Small intestine (tissue), 16 donors: ENCODE measurements around the gene ENPP1. TPM values are rescaled to one million over a fixed set of nuclear protein-coding genes. Genes with fewer than 3 reads are reported as not detected.

Experiments used
- DNase-seq, 2 donors: peaks; one replicate each; pipeline versions ENCODE4 v3.0.0 to v3.0.0-alpha.2; 2013
- FAIRE-seq: peaks from 2 replicates; lab custom pipeline; 2012; peaks lifted over from hg19 to GRCh38; lab: Jason Lieb, UNC
- H3K27ac ChIP-seq, 3 donors: one replicate each; pipeline ENCODE4 v1.5.1; 2013; ENCODE audit warnings: low read length in 2 of 3, mild to moderate bottlenecking in 2 of 3, control low read depth in 1 of 3, inconsistent platforms in 1 of 3, low read depth in 1 of 3, moderate library complexity in 1 of 3
- H3K27me3 ChIP-seq, 3 donors: one replicate each; pipeline ENCODE4 v1.6.1; 2013; ENCODE audit warnings: low read length in 3 of 3, inconsistent platforms in 1 of 3; ENCODE audit not compliant: control insufficient read depth in 3 of 3, insufficient read depth in 3 of 3
- H3K36me3 ChIP-seq, 3 donors: one replicate each; pipeline ENCODE4 v1.6.1; 2013; ENCODE audit warnings: low read length in 3 of 3, inconsistent platforms in 1 of 3, low read depth in 1 of 3, mild to moderate bottlenecking in 1 of 3, moderate library complexity in 1 of 3; ENCODE audit not compliant: control insufficient read depth in 3 of 3, insufficient read depth in 2 of 3
- H3K4me1 ChIP-seq, 3 donors: one replicate each; pipeline ENCODE4 v1.6.1; 2013; ENCODE audit warnings: low read length in 2 of 3, inconsistent platforms in 1 of 3, low read depth in 1 of 3, mild to moderate bottlenecking in 1 of 3, moderate library complexity in 1 of 3; ENCODE audit not compliant: control insufficient read depth in 3 of 3, insufficient read depth in 2 of 3
- H3K4me3 ChIP-seq, 3 donors: one replicate each; pipeline ENCODE4 v1.5.1; 2013; ENCODE audit warnings: low read length in 3 of 3, control low read depth in 1 of 3, inconsistent platforms in 1 of 3, low read depth in 1 of 3, mild to moderate bottlenecking in 1 of 3, moderate library complexity in 1 of 3
- H3K9me3 ChIP-seq, 2 donors: one replicate each; pipeline ENCODE4 v1.6.1; 2013; ENCODE audit warnings: low read depth in 1 of 2, low read length in 1 of 2; ENCODE audit not compliant: control insufficient read depth in 2 of 2, insufficient read depth in 1 of 2
- WGBS, 3 donors: extraction: QIAGEN DNeasy Blood & Tissue Kit; methylation state at CpG; one replicate each; pipeline ENCODE4 v1.1.7; 2013; 5-methylcytosine and 5-hydroxymethylcytosine counted together
- long read RNA-seq, 10 donors: transcript quantifications; one replicate each; lab custom pipeline, GENCODE V29; 2026
- polyA plus RNA-seq, 4 donors: library from polyadenylated mRNA; stranded (reverse) in 3 of 4; unstranded in 1 of 4; fragments of 200-250 nt in 3 of 4; fragments of 120-200 nt in 1 of 4; gene quantifications; one replicate each; pipeline versions ENCODE4 v1.2.1 to v1.2.3, GENCODE V29; 2013
- donor health status: healthy with polysubstance abuse.
- donor health status: control.
- donor health status: control.
- donor health status: Bipolar disorder and iron deficiency.
- donor health status: healthy.

The ENPP1 gene
- 10 to 100 TPM in 1 of 4 donors, 1 to 10 TPM in 1, under 1 TPM in 2; 0.57 to 11.4 (median 1.1) TPM for polyA plus RNA-seq
- long read RNA-seq, donor 1, partial matches to known transcripts, result 0 of 1 reads
- long read RNA-seq, donor 1, other reads (novel, unspliced or antisense), result 0 of 1 reads
- long read RNA-seq, donor 2, result 0 reads
- long read RNA-seq, donor 3, result 0 reads
- long read RNA-seq, donor 4, result 0 reads
- long read RNA-seq, donor 5, partial matches to known transcripts, result 0 of 1 reads
- long read RNA-seq, donor 5, other reads (novel, unspliced or antisense), result 0 of 1 reads
- long read RNA-seq, donor 6, result 0 reads
- long read RNA-seq, donor 7, partial matches to known transcripts, result 54 of 125 reads
- long read RNA-seq, donor 7, other reads (novel, unspliced or antisense), result 71 of 125 reads
- long read RNA-seq, donor 8, result 0 reads
- long read RNA-seq, donor 9, result 0 reads
- long read RNA-seq, donor 10, result 0 reads

DNA sequence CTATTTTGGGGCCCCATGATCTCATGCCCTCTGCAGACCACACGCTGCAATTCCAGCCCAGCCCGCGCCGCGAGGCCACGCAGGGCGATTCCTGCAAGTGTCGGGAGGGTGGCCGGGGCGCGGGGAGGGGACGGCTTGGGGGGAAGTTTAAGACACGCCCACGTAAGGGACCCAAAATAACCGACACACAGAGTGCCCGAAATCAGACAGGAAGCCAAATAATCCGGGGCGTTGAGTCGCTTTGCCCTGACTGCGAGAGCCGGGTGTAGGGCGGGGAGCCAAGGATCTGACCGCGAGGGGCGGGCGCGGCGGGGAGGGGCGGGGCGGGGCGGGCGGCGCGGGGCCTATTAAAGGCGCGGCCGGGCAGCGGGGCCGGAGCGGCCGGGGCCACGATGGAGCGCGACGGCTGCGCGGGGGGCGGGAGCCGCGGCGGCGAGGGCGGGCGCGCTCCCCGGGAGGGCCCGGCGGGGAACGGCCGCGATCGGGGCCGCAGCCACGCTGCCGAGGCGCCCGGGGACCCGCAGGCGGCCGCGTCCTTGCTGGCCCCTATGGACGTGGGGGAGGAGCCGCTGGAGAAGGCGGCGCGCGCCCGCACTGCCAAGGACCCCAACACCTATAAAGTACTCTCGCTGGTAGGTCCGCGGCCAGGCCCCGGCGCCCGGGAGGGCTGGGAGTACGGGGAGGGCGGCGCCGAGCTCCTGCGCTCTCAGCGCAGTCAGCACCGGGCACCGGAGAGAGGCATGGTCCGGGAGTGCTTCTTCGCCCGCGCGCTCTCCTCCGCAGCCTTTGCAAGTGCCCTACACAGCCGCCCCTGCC lies at the start of gene ENPP1:
TSS of gene ENPP1 (plus strand) at position 377 of the 816 bp plus-strand sequence. CDS start at position 393, 16 bp downstream.
- WGBS, 3 donors, result 0 to 3% (median 0%) methylated on average over 44 to 99 of the region's 99 CpGs
- FAIRE-seq (no peak), DNase-seq (peak; percentile 63 to 83)
- Histone ChIP-seq H3K27ac (peak within 1 kb of the TSS in 2 of 3 donors; percentile 50 to 51), H3K9me3 (no peaks in the 10 kb centered on the region), H3K4me3 (peak within 1 kb of the TSS; percentile 51 to 88 (median 53)), H3K4me1 (peaks cover 0 to 11% (median 3%) of the 10 kb centered on the region in 3 donors), H3K27me3 (peaks cover 0 to 9% (median 0%) of the 10 kb centered on the region in 3 donors), H3K36me3 (no peaks in the 10 kb centered on the region)

DNA sequence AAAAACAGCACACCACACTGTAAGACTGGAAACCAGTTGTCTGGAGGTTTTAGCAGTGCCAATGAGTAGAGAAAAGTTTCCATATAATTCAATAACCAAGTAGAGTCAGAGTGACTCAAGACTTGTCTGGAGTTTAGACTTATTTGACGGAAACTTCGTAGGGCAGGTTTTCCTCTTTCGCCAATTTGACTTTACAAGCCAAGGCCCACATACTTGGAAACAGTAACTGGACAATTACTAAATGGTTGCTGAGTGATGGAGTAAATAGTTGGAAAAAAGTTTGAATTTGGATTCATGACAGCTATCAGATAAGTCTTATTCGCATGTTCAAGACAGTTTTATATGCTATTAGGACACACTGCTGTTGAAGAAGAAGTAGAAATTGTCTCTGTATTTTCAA lies 48.9 kb upstream of the ENPP1 start:
- H3K4me3 ChIP-seq, result no peak overlapping the region
- no peaks in the 10 kb centered on the region for H3K4me1 ChIP-seq
- no peak overlapping the region for H3K27ac ChIP-seq
- H3K9me3 ChIP-seq, result no peaks in the 10 kb centered on the region
- FAIRE-seq, result no peak
- WGBS, 3 donors, result 78 to 93% (median 93%) methylated on average over 4 of the region's 4 CpGs
- H3K27me3 ChIP-seq, result no peaks in the 10 kb centered on the region
- no peaks in the 10 kb centered on the region for H3K36me3 ChIP-seq
- no peak for DNase-seq

DNA sequence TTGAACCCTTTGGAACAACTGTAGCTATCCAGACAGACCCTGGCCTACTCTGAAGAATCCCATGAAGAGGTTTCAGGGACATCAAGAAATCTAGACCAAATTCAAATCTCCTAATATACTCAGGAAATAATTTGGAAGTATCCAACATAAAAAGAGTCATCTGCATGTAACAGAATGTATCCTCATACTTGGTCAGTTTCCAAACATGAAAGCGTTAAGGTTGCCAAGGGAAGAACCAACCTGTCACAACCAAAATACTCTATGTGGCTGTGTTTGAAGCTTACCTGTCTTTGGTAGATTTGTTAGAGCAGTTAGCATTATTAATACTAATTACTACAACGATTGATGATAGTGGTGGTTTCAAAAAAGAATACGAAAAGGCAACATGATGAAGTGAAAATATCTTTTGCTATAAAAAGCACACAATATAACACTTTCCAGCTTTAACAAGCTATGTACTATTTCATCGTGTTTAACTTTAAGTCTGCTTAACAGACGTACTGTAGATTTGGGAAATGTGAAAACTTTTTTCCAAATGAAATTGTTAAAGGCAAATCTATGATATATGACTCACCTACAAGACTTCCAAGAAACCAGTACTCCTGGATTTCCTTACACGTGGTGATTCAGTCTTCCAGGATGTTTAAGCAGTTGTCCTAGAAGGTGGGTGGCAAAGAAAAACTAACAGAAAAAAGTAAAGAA lies 46.6 kb upstream of the ENPP1 start:
- H3K9me3 ChIP-seq, result no peaks in the 10 kb centered on the region
- H3K4me1 ChIP-seq, result peaks cover 0 to 9% (median 0%) of the 10 kb centered on the region in 3 donors
- FAIRE-seq (no peak), DNase-seq (no peak)
- no peak overlapping the region for H3K27ac ChIP-seq
- no peaks in the 10 kb centered on the region for H3K36me3 ChIP-seq
- H3K4me3 ChIP-seq, result no peak overlapping the region
- 73 to 82% (median 78%) methylated on average over 6 of the region's 6 CpGs for WGBS, 3 donors
- H3K27me3 ChIP-seq, result no peaks in the 10 kb centered on the region

DNA sequence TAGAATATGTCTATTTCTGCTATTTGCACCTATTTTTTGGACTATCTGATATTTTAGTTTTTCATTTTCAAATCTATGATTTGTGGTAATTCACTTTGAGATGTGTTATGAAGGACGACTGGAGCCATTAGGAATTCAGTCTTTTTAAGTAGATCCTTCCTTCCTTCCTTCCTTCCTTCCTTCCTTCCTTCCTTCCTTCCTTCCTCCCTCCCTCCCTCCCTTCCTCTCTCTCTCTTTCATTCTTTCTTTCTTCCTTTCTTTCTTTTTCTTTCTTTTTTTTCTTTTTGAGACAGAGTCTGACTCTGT lies 46.1 kb upstream of the ENPP1 start:
- Histone ChIP-seq H3K9me3 (no peaks in the 10 kb centered on the region), H3K36me3 (no peaks in the 10 kb centered on the region), H3K27me3 (no peaks in the 10 kb centered on the region), H3K4me1 (peaks cover 0 to 9% (median 0%) of the 10 kb centered on the region in 3 donors), H3K4me3 (no peak overlapping the region), H3K27ac (no peak overlapping the region)
- DNase-seq, result no peak
- WGBS, 3 donors, result 70 to 83% (median 83%) methylated on average over 1 of the region's 1 CpG
- no peak for FAIRE-seq

DNA sequence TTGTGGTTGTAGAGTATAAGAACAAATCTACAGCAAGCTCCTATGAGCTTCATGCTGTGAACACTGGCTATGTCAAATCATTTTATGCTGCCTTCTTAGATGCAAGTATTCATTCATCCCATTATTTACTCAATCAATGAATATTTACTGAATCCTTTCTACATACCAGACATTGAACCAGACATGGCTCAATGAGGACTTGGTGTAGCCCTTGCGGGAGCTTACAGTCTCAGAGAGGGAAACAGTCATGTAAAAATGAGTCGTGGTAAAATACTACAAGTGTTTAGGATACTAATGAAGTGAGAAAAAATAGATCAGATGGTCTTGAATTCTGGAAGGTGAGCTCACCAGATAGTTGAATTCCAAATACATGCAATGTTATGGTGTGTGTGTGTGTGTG lies 44.8 kb upstream of the ENPP1 start:
- Histone ChIP-seq H3K27ac (no peak overlapping the region), H3K4me1 (peaks cover 0 to 12% (median 0%) of the 10 kb centered on the region in 3 donors), H3K9me3 (no peaks in the 10 kb centered on the region), H3K4me3 (no peak overlapping the region), H3K36me3 (no peaks in the 10 kb centered on the region), H3K27me3 (no peaks in the 10 kb centered on the region)
- DNase-seq (no peak), FAIRE-seq (no peak)
- 86 to 94% (median 90%) methylated on average over 2 of the region's 2 CpGs for WGBS, 3 donors

DNA sequence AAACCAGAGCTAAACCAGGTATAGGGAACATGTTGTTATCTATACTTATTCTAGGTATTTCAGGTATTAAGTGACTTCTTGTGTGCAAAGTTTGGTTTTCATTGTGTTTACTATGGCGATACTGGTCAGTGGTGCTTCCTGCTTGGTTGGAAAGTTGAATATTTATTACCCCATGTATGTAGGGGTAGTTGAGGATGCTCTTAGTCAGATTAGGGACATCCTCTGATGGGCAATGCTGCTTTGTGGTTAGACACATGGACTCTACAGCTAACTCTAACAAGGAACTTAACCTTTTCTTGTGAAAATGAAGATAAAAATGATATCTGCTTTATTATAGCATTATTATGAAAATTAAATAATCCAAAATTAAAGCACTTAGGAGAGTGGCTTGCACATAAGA lies 44.1 kb upstream of the ENPP1 start:
- Histone ChIP-seq H3K9me3 (no peaks in the 10 kb centered on the region), H3K36me3 (no peaks in the 10 kb centered on the region), H3K27ac (no peak overlapping the region), H3K27me3 (no peaks in the 10 kb centered on the region), H3K4me3 (no peak overlapping the region), H3K4me1 (peaks cover 0 to 12% (median 0%) of the 10 kb centered on the region in 3 donors)
- FAIRE-seq (no peak), DNase-seq (no peak)
- WGBS, 3 donors, result 50 to 55% (median 53%) methylated on average over 1 of the region's 1 CpG

DNA sequence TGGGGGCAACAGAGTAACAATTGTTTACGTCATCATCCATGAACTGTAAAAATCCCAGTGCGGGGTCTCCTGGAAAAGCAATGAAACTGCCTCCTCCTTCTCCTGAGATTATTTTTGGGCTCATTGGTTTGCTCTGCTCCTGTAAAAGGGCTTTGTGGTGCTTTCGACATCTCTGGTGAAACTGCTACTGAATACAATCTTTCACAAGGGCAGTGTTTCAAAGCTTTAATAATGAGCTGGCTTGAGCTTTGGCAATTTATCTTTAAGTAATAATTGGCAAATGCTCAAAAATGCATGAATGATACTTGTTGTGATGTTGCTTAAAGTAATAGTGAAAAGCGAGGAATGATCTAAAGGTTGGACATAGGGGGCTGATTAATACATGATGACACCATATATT lies 43.5 kb upstream of the ENPP1 start:
- no peak overlapping the region for H3K27ac ChIP-seq
- H3K9me3 ChIP-seq, result no peaks in the 10 kb centered on the region
- peaks cover 0 to 12% (median 0%) of the 10 kb centered on the region in 3 donors for H3K4me1 ChIP-seq
- no peak overlapping the region for H3K4me3 ChIP-seq
- no peak for DNase-seq
- no peaks in the 10 kb centered on the region for H3K36me3 ChIP-seq
- FAIRE-seq, result no peak
- 88 to 91% (median 90%) methylated on average over 4 of the region's 4 CpGs for WGBS, 3 donors
- no peaks in the 10 kb centered on the region for H3K27me3 ChIP-seq
